NCI-H524 treated with DMSO at 0.1 percent for 48 hours (cell line): ENCODE measurements around the gene SCNM1.

Source experiments
- DNase-seq: peaks from one replicate; lab custom pipeline; 2025; lab: John Stamatoyannopoulos, UW

Gene SCNM1

GRCh38 chr1:151165738-151166504 is at the start of gene SCNM1, which contains the start of gene LYSMD1:
Gene SCNM1, plus strand, starts transcription at chr1:151166144. Its CDS starts 9 bp downstream, at chr1:151166153.
Gene LYSMD1, minus strand, starts transcription at chr1:151165902. Its CDS starts 644 bp downstream, at chr1:151165258.
- peak; percentile 94 for DNase-seq

- no peak for DNase-seq
Measured at GRCh38 chr1:151124763-151125403, 41.1 kb upstream of the SCNM1 start.

DNA sequence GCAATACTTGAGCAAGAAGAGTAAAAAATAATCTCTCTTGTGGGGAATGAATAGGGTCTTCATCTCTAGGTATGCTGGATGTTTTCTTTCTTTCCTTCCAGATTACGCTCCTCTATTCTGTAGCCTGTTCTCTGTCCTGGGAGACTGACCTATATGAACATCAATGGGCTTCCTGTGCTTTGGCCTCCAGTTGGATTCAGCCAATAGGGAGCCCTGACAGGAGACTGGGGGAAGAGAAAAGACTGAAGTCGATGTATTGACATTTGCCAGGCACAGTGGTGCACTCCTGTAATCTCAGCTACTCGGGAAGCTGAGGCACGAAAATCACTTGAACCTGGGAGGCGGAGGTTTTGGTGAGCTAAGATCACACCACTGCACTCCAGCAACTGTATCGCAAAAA is 37.1 kb upstream of the SCNM1 start:
- DNase-seq, result no peak

DNA sequence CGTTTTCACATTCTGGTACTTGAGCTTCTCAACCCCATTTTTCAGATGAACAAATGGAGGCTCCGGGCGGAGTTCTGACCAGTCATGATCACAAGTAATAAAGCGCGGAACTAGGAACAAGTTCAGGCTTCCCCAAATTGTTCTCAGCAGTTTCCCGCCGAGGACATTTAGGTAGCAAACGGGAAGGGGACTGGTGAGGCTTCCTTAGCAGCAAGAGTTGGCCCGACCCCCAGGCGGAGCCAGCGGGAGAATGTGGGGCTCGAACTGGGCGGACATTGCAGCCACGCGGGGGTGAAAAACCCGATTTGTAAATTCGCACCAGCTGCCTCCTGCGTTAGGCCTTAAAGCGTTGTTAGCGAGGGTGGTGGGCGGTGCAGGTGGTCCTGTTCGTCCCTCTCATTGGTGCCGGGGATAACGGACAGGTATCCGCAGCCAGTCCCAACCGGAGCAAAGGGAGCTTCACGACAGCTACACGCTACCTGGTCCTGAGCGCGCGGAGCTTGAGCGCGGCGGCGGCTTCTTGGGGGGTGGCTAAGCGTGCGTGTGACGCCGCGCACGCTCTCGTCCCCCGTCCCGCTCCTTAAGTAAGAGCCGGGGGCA is 34.9 kb upstream of the SCNM1 start:
- DNase-seq, result no peak

GRCh38 chr1:151131701-151132334 is 34.1 kb upstream of the SCNM1 start:
- no peak for DNase-seq

DNA sequence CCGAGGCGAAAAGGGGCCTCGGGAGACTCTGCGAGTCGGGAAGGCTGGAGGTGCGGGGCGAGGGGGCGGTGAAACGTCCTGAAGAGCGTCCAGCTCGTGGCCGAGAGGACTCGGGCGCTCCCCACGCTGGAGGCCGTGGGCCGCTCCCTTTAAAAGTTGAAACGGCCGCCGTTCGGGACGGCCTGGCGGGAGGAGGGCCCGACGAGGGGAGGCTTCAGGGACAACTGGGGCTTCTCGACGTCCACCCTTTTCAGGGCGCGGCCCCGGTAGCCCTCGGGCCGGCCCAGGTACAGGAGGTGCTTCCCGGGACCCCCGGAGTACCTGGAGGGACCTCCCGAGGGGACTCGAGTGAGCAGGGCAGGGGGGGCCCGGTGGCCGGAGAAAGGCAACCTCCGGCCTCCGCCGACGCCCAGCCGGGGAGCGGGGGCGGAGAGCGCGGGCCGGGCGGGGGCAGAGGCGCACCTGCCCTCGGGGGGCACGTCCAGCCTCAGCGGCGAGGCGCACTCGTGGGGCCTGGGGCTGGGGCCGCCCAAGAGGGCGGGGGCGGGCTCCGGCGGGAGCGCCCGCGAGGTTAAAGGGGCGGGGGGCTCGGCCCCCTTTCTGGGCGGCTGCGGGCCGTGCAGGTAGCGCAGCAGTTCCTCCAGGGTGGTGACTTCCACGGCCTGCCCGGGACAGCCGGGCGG is 33.5 kb upstream of the SCNM1 start:
- DNase-seq, result no peak

DNA sequence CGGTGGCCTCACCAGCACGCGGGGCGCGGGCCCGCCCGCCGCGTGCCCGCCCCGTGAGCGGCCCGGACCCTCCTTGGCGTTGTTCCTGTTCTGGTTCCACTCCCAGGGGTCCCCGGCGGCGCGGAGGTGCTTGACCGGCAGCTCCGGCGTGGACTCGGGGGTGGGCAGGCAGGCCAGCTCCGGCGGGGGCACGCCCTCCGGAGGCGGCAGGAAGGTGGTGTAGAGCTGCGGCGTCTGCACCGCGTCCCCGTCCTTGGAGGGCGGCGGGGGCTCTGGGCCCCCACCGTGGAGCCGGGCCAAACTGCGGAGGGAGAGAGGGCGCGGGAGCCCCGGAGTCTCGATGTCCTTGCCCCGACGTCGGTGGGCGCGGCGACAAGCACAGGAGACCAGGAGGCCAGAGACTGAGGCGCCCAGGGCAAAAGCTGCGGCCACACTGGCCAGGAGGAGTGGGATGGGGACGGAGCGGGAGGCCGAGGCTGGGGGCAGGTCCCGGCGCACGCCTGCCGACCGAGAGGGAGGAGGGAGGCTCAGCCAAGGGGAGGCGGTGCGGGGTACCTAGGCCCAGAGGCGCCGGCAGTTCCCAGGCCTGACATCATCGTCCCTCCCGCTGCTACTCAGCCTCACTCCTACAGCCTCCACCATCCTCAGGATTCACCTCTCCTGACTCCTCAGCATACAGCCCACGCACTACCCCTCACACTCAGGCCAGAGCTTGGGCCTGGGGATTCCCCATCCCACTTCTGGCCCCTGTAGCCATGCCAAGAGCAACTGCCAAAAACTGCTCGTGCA is 32.7 kb upstream of the SCNM1 start:
- DNase-seq, result no peak

DNA sequence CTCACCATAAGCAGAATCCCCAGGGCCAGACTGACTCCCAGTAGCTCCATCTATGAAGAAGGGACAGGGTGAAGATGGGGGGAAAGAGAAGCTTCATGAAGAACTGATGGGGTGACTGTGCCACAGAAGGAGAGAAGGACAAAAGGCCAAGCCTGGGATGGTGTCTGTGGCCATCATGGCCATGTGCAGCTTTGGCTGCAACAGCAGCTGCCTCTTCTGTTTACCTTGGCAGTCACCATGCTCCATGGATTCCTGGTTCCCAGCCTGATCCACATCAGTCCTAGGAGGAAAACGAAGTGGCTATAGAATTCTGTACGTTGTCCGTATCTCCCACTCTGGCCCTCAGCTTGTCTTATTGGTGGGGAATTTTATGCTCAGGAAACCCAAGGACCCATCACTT is 31.5 kb upstream of the SCNM1 start:
- DNase-seq, result no peak

DNA sequence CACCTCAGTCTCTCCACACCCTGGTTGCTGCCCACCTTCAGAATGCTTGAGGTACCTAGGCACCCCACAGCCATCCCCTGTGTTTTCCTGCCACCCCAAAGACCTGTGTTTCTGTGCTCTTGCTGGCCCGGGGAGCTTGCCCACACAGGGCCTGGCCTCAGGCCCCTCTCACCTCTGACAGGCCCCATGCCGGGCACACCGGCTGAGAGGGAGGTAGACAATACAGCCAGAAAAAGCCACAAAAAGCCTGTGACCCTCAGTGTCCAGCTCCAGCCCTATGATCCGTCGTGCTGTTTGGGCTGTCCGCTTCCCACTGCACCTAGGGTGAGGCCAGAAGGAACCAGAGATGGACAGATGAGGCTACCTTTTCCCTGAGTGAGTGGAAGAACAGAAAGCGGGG is 31.0 kb upstream of the SCNM1 start:
- DNase-seq, result no peak

DNA sequence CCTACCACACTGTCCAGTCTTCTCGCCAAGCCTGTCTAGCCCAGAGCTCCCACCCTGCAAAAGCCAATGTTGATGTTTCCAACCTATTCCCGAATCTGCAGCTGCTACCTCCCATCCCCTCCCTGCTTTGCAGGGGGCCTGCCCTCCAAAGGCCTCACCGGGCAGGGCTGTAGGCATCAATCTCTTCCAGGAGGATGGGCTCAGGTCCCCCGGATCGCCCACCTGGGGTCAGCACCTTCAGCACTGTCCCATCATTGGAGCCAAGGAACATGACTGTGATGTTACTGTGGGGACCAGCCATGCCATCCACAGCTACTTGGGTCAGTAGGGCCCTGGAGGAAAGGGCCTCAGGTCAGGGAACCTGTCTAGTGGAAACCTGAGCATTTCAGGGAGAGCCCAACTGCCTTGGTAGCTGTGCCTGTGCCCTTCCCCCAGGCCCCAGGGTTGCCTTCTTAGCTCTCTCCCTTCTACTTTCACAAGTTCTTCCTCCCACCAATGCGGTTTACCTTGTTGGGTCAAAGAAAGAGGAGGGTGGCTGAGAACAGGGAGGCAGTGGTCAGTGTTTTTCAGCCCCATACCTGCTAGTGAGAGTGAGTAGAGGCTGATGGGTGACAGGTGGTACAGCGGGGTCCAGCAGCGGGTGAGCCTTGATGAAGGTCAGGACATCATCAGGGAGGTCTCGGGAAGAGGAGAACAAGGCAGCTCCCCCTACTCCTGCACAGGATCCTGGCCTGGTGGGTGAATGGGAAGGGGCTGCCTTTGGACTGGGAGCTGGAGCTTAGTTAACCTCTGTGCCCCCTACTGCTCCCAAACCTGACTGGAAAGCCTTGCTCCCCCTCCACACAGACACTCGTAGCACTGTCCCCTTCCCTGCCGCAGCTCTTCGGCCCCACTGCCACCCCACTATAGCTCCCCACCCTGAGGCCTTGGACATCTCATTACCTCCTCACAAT is 30.2 kb upstream of the SCNM1 start:
- no peak for DNase-seq

- no peak for DNase-seq
Measured at GRCh38 chr1:151137789-151138188, 28.2 kb upstream of the SCNM1 start.

- no peak for DNase-seq
Measured at GRCh38 chr1:151142411-151143056, 23.4 kb upstream of the SCNM1 start.

DNA sequence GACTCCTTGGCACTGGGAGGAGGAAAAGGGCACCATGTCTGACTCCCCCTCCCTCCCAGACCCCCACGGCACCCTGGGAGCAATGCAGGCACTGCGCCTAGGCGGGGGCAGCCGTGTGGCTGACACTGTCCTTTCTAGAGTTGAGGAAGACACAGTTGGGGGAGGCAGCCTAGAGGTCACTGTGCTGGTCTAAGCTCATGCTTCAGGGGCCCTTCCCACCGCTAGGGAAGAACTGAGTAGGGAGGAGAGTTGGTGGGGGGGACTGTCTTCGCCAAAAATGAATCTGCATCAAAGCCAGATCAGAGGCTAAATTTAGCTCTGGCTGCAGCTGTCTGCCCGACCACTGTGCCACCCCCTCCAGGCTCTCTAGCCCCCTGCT is 22.9 kb upstream of the SCNM1 start:
- no peak for DNase-seq

DNA sequence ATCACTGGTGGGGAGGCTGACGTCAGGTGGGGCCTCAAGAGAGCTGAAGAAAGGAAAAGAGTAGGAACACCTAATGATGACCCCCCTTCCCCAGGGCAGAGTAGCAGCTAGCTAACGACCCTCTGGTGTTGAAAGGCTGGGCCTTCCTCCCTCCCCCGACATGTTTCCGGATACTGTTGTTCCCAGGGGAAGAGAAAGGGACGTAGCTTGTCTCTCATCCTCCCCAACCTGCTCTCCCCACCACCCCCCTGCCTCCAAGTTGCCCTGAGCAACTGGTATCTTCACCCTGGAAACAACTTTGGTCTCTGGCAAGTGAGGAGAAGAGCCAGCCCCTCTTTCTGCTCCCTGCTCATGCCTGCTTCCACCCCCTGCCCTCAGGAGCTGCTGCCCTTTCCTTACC is 22.0 kb upstream of the SCNM1 start:
- DNase-seq, result no peak

DNA sequence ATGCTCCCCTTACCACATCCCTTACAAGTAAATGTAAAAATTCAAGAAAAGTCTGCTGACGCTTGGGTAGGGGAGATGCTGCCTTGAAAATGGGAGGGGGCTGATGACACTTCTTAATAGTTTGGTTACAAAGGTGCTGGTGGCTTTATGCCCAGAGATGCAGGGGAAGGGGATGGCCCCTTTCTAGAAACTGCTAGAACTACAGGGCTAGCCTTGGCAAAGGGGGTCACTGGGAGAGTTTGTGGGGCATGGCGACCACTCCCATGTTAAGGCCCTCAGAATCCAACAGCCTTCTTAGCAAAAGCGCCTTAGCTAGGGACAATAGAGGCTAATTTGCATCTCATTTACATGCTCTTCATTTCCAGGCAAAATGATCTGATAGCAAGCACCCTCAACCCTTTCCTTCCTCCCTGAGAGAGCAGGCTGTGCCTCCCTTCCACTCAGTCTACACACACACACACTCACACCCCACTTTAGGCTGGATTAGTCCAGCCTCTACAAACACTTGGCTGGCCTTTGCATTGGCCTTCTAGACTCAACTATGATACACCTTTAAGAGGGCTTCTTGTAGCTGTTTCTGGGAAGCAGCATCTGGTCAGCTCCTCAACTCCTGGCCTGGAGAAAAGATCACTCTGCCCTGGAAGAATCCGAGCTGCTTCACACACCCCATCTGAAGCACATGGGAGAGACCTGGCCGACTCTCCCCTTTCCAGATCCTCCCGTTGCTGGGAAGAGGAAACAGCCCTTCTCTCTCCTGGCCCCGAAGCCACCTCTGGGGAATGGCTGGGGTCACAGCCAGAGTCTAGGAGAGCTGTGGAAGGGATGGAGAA is 21.3 kb upstream of the SCNM1 start:
- DNase-seq, result no peak

DNA sequence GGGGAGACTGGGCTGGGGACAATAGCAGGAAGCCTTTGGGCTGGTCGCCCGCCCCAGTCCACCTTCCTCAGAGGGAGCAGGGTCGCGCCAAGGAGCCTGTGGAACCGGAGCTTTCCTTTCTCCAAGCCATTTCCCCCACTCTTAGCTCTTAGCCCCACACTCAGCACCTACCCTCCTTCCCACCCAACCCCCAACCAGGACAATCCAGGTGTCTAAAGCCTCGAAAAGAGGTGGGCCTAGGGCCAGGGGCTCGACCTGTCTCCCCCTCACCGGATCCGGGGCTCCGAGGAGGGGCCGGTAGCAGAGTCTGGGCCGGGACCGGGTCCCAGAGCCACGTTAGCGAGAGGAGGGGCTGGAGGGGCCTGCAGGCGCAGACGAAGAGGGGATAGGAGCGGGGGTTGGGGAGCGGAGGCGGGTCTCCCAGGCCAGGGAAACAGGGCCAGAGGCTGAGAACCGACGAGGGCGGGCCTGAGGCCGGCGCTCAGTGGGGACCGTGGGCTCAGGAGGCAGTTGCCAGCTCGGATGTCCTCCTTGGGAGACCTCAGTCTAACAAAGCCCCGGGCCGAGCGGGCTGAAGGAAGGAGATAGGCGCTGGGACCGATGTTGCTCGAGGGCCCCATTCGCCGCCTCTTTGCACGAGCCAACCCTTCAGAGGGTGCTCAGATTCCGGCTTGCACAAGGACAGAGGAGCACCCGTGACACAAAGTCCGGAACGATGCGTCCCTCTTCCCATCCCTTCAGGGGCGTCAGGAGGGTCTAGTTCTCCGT is 20.5 kb upstream of the SCNM1 start:
- no peak for DNase-seq

DNA sequence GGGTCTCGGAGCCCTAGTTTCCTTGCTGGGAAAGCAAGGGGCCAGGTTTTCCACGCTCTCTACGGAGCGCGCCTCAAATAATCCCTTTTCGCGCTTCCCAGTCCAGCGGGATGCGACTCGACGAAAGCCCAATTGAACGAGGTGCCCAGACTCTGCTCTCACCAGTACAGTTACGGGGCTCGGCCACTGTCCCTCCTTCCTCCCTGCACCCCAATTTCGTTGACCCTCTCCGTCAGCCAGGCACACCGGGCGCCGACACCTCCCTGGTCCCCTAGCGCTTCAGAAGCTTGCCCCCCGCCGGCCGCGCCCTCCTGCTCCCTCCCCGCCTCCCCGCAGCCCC is 19.9 kb upstream of the SCNM1 start:
- no peak for DNase-seq
